ENCODE data around the gene APC2.

DNA sequence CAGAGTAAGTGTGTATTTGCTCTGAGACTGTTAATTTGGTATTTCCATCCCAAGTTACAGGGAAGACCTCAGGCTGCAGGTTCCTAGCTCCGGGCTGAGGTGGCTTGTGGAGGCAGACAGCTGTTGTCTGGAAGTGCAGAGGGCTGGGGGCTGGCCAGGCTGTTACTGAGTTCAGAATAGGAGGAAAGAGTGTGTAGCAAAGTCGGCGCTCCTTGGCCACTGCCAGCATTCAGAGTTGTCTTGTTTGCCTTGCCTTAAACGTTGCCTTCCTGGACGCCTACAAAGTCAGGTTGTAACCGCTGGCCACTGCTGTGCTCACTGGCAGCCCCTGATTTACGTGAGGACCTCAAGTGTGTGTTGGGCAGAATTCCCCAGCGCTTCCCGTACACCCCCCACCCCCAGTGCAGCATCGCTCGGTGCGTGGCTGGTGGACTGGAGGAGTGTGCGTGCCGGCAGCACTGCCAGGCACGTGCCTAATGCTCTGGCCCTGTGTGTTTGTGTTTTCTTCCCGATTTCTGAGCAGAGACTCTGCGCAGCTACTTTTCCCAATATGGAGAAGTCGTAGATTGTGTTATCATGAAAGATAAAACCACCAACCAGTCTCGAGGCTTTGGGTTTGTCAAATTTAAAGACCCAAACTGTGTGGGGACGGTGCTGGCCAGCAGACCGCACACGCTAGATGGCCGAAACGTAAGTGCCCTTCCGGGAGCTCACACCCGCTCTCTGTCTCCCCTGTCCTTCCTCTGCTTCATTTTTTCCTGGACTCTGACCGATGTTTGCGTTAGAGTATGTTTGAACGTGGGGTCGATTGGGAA lies 32.0 kb upstream of the APC2 start:
- no peak for TF ChIP-seq POLR2AphosphoS5 (IDR thresholded peaks at IDR 0.05; ENCODE audit: borderline replicate concordance, low read depth, low read length)
- no peak for TF ChIP-seq EZH2 (IDR thresholded peaks at IDR 0.05)
- no peak for TF ChIP-seq FOXP2 (optimal IDR thresholded peaks at IDR 0.05; ENCODE audit: control extremely low read depth, extremely low read length, insufficient read depth)

All from SK-N-MC (cell line).